HG02588 (cell line): ENCODE results near the gene C19orf33.
"Not testable (repeated sequence)": the region's sequence is repeated elsewhere in the genome, so short reads cannot be mapped to it uniquely, and the experiment has no call there.

Experiments
- ATAC-seq: cut with Tn5 transposase; IDR thresholded peaks from one replicate; pipeline ENCODE4 v1.9.1; 2021; ENCODE audit warnings: mild to moderate bottlenecking, moderate library complexity; ENCODE audit not compliant: unreplicated experiment

The C19orf33 gene

DNA sequence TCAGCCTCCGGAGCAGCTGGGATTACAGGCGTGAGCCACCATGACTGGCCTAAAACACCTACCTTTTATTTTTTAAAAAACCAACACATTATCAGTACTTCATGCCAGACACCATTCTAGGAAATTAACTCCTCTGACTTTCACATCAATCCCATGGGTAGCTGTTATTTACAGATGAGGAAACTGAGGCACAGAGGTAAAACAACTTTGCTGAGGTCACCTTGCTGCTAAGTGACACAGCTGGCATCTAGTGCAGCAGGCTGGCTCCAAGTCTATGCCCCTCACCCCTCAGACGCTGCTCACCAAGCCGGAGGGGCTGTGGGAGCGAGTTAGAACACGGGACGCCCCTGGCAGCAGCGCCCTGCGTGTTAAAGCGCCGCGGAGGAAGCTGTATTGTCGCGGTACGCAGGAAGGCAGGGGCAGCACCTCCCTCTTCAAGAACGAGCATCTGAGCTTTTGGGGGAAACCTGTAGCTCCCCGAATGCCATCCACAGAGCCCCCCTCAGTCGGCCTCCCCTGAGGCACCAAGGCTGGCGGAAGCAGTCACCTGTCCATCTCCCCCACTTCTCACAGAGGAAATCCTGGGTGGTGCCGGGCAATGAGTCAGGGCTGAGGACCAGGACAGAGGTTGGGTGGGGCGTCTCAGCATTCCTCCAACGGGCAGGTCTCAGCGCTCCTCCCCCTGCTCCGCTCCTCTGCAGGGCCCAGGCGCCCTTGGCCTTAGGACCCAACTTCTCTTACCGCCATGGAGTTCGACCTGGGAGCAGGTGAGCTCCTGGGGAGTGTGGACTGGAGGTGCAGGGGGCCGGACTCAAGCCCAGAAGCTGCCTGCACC is at the start of gene C19orf33:
TSS of gene C19orf33 (plus strand) at position 735 of the 835 bp plus-strand sequence. CDS start at position 746, 11 bp downstream.
- ATAC-seq: no peak

DNA sequence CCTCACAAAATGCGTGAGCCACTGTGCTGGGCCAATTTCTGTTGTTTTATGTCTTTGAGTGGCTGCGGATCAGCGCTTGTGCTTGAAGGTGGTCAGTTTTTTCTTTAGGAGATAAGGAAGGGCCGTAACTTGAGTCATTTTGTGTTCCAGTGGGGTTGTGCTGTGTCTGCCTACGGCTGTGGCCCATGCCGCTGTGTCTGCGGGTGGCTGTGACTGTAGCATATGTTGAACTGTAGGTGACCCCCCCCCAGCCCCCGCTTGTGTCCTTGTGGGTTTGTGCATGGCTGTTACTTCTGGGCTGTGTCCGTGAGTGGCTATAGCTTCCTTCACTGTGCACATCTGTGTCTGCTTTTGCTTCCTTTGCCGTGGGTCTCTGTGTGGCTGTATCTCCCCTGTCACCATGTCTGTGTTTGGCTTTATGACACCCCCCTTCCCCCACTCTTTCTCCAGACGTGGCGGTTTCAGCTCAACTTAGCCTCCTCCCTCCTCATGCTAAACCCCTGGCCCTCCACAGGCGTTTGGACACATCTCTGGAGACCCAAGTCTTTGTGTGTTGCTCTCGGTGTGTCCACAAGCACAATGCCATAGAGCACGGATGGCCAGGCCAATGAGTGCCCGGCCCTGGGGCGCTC is 48.6 kb upstream of the C19orf33 start:
- ATAC-seq: no peak

- ATAC-seq: not testable (repeated sequence)
These were observed 42.1 kb upstream of the C19orf33 start for GRCh38 chr19:38261942-38262341.

GRCh38 chr19:38262585-38263268 is 41.3 kb upstream of the C19orf33 start:
- no peak for ATAC-seq

DNA sequence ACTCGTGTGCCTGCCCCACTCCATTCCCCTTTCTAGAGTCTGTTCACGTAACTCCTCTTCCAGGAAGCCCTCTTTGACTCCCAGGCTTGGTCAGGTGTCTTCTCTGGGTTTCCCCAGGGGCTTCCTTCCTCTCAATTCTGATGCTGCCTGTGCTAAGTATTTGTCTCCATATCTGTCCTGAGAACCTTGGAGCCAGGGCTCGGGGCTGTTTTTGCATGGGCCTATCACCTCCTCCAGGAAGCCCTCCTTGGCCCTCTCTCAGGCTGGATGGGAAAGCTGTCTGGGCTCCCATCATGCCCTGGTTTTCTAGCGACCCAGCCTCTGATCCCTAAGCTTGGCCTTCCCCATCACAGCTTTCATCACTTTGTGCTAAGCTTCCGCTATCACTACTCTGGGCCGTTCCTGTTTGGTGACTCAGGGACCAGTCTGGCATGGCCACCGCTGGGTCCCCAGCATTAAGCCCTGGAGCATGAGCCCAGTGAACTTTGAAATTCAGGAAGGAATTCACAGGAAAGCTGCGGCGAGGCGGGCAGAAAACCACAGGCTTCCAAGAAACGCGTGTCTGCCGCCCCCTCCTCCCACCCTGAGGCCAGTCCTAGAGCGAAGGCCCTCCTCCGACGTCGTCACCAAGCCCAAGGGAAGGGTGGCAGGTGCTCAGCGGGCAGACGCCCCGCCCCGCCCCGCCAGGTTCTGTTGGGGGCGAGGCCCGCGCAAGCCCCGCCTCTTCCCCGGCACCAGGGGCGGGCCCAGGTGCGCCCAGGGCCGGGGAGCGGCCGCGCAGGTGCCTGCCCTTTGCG is 40.2 kb upstream of the C19orf33 start:
- no peak for ATAC-seq

DNA sequence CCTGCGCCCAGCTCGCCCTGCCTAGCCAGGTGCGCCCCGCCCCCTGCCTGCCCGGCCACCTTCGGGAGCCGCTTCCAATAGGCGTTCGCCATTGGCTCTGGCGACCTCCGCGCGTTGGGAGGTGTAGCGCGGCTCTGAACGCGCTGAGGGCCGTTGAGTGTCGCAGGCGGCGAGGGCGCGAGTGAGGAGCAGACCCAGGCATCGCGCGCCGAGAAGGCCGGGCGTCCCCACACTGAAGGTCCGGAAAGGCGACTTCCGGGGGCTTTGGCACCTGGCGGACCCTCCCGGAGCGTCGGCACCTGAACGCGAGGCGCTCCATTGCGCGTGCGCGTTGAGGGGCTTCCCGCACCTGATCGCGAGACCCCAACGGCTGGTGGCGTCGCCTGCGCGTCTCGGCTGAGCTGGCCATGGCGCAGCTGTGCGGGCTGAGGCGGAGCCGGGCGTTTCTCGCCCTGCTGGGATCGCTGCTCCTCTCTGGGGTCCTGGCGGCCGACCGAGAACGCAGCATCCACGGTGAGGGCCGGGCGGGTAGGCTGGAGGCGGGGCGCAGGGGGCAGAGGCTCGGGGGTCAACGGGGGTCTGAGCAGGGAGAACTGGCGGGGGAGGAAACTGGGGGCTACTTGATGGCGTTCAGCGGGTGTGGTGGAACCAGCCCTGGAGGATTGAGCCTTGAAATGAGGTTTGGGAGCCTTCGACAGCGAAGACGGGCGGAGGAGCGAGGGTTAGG is 39.4 kb upstream of the C19orf33 start, which contains the start of gene SPINT2:
TSS of gene SPINT2 (plus strand) at position 88 of the 727 bp plus-strand sequence. CDS start at position 408, 320 bp downstream.
- ATAC-seq: no peak

- ATAC-seq: no peak
These were observed 38.7 kb upstream of the C19orf33 start for GRCh38 chr19:38265213-38265861.

- ATAC-seq: no peak
These were observed 38.1 kb upstream of the C19orf33 start for GRCh38 chr19:38265921-38266429.

GRCh38 chr19:38266981-38267597 is 37.0 kb upstream of the C19orf33 start:
- no peak for ATAC-seq

- ATAC-seq: no peak
These were observed 36.1 kb upstream of the C19orf33 start for GRCh38 chr19:38267761-38268483.

DNA sequence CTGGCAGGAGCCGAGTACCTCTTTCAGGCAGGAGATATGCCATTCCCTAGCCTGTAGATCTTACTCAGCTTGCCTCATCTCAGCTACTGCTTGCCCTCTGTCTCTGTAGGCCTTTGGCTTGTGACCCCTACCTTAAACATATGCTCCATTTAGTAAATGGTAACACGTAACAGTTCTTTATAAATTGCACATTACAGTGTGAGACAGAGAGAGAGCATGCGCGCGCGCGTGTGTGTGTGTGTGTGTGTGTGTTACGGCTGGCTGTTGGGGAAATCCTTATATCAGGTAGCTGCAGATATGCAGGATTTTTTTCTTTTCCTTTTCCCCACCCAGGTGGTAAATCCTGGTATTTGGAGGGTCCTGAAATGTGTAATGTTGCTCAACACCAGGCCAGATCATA is 35.5 kb upstream of the C19orf33 start:
- ATAC-seq: no peak

DNA sequence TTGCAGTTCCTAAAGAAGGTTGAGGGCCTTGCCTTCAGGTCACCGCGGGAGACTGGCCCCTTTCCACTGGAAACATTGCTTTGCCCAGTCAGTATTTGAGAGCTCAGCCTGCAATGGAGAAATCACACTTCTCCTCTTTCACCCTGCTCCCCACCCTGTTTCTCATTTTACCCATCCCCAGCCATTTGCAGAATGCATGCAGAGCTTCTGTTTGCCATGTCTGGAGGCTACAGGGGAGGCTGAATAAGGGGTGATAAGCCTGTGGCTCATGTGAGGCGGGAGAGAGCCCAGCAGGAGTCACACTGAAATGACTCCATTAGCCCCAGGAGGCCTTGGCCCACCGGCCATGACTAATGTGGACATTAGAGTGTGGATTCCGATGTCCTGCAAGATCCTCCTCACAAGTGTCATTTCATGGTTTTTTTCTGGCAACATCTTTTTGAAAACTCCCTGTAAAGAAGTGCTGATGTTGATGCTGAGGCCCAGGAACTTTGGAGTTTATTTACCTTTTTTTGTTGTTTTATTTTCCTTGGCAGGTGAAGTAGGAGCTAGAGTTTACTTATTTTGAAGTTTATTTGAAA is 33.4 kb upstream of the C19orf33 start:
- ATAC-seq: no peak

- ATAC-seq: no peak
These were observed 30.6 kb upstream of the C19orf33 start for GRCh38 chr19:38273499-38273898.

- no peak for ATAC-seq
These were observed 29.3 kb upstream of the C19orf33 start for GRCh38 chr19:38274739-38275138.

DNA sequence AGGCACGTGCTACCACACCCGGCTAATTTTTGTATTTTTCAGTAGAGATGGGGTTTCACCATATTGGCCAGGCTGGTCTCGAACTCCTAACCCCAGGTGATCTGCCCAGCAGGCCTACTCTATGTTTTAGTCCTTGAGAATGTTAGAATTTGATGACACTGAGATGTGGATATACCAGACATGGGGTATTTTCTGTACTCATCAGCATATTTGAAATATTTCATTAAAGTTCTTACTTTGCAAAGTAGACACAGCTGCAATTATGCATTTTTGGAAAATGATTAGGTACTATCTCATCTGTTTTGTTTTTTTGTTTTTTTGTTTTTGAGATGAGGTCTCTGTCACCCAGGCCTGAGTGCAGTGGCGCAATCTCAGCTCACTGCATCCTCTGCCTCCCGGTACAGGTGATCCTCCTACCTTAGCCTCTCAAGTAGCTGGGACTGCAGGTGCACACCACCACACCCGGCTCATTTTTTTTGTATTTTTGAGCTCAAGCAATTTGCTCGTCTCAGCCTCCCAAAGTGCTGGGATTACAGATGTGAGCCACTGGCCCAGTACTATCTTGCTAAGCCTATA is 27.0 kb upstream of the C19orf33 start:
- ATAC-seq: no peak

- no peak for ATAC-seq
These were observed 26.5 kb upstream of the C19orf33 start for GRCh38 chr19:38277549-38277948.

GRCh38 chr19:38277969-38278680 is 25.9 kb upstream of the C19orf33 start:
- no peak for ATAC-seq
